ENCODE data around the gene EPHB2.

- TF ChIP-seq POLR2A (IDR thresholded peaks at IDR 0.05; ENCODE audit: low read depth, low read length) (no peak), TAF1 (IDR thresholded peaks at IDR 0.05; ENCODE audit: low read depth, low read length) (no peak)
These were observed 224.8 kb downstream of the EPHB2 start for GRCh38 chr1:22935433-22935832.
